ENCODE measurements around the gene ANKRD61.
"Not testable (repeated sequence)": the region's sequence is repeated elsewhere in the genome, so short reads cannot be mapped to it uniquely, and the experiment has no call there.

The ANKRD61 gene

GRCh38 chr7:6030988-6031387, at the start of gene ANKRD61:
Gene ANKRD61 (plus strand): TSS chr7:6031376. CDS start chr7:6031376, 0 bp downstream.
- DNase-seq, result no peak

DNA sequence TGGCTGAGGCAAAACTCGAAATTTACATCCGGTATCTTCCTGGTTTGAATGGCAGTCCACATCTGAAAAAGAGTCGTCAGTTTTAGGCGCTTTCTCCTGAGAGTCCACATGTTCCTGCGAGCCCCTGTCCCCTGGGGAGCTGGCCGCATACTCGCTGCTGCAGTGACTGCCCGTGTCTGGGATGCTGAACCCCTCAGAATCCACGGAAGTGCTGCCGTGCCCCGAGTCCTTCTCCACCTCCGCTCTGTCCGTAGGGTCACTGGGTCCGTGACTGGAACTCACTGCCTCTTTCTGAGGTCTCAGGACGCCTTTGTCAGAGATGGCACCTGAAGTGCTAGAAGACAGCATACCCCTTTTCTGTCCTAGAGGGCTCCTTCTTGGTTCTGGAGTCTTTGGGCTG, 44.1 kb upstream of the ANKRD61 start:
- not testable (repeated sequence) for DNase-seq

- DNase-seq, result no peak
Observed at GRCh38 chr7:5997210-5997808, 33.9 kb upstream of the ANKRD61 start.

GRCh38 chr7:6007386-6007785, 23.8 kb upstream of the ANKRD61 start:
- DNase-seq, result no peak

GRCh38 chr7:6007835-6008590, 23.2 kb upstream of the ANKRD61 start:
- not testable (repeated sequence) for DNase-seq

GRCh38 chr7:6008668-6009611, 22.2 kb upstream of the ANKRD61 start, which contains the start of the genes AIMP2 and PMS2:
Gene AIMP2 (plus strand): TSS chr7:6009272. CDS start chr7:6009364, 92 bp downstream.
Gene PMS2 (minus strand): TSS chr7:6009049. CDS start chr7:6009019, 30 bp downstream.
- peak; percentile 96 for DNase-seq

GRCh38 chr7:6010370-6010769, 20.8 kb upstream of the ANKRD61 start:
- not testable (repeated sequence) for DNase-seq

GRCh38 chr7:6011541-6011940, 19.6 kb upstream of the ANKRD61 start:
- DNase-seq, result no peak

DNA sequence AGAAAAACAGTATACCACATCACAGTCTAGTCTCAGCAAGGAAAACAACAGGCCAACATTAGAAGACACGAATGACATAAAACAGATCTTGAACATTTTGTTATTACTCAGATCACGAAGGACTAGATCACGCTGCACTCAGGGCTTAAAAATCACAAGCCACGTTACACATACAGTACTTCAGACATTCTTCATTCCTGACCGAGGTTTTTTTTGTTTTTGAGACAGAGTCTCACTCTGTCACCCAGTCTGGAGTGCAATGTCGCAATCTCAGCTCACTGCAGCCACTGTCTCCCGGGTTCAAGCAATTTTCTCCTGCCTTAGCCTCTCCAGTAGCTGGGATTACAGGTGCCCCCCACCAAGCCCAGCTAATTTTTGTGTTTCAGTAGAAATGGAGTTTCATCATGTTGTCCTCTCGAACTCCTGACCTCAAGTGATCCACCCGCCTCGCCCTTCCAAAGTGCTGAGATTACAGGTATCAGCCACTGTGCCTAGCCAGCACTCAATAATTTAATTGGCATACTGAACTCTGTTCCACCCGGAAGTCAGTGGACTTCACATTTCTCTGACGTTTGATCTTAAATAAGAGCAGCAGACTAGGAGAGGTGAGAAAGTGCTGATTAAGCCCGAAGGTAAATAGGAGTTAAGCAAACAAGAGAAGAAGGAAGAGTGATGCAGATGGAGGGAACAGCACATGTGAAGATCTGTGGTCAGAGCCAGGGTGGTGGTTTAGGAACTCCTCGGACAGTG, 18.6 kb upstream of the ANKRD61 start:
- no peak for DNase-seq

DNA sequence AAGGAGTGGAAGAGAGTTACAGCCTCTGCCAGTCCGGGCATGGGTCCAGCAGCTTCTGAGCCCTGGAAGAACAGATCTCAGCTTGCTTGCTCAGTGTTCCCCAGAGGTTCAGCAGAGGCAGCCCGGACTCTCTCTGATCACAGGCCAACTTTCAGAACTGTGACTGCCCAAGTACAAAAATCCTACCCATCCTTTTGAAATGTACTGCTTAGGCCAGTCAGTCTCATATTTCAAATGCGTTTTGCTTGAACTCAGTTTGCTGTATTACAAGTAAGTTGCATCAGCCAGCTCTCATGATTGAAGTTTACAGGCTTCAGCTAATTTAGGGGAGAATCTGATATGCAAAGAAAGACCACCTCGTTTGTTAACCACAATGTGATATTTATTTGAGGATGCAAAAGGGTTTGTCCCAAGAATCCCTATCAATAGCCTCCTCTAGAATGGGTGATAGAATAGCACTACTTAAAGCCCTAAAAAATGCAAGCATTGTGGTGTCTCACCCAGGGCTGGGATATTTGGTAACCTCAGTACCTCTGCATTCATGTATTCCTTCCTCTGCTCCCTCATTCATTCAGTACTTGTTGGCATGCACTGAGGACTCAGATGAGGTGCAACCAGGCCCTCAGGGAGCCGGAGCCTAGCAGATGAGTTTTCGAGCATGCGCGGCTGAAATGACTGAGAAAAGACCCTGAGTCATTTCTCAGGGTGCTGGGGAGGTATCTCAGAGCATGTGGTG, 15.1 kb upstream of the ANKRD61 start:
- DNase-seq, result no peak

GRCh38 chr7:6016653-6016966, 14.6 kb upstream of the ANKRD61 start:
- DNase-seq, result no peak

DNA sequence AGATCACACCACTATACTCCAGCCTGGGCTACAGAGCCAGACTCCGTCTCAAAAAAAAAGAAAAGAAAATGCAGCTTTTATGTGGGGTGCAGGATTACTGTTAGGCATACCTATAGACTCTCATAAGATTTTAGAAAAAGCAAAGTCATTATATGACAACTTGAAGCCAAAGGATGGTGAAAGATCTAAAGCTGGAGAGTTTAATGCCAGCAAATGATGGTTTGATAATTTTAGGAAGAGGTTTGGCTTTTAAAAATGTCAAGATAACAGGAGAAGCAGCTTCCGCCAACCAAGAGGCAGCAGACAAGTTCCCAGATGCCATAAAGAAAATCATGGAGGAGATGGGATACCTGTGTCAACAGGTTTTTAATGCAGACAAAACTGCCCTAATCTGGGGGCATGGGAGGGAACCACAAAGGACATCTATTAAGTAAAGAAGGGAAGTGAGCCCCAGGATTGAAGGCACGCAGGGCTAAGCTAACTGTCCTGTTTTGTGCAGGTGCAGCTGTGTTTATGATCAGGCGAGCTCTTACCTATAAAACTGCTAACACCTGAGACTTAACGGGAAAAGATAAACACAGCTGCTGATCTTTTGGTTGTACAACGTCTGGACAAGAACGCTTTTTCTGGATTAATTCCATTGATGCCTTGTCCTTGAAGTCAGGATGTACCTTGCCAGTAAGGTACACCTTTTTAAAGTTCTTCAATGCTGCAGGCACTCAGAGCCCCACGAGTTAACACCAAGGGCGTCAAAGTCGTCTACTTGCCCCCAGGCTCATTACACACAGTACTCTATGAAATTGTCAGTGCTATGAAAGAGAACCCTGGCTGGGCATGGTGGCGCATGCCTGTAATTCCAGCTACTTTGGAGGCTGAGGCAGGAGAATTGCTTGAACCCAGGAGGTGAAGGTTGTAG, 10.5 kb upstream of the ANKRD61 start:
- DNase-seq, result peak; percentile 4

DNA sequence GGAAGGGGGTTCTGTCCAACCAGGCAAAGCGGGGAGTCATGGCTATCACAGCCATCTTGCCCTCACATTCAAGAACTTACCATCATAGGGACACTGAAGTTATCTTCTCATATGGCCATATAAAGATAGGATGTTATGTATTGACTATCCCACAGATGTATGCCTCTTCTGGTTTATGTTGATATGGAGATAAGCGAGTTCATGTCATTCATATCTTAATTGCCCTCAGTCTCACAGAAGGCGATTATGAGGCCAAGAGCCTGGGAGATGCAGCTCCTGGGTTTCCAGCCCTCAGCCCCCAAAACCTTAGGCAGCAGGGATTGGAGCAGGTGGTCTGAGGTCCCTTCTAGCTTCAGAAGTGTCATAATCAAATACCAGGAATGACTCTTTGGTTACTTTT, 8.5 kb upstream of the ANKRD61 start:
- no peak for DNase-seq

GRCh38 chr7:6023974-6024435, 7.2 kb upstream of the ANKRD61 start:
- no peak for DNase-seq

GRCh38 chr7:6026011-6026819, 5.0 kb upstream of the ANKRD61 start:
- no peak for DNase-seq

DNA sequence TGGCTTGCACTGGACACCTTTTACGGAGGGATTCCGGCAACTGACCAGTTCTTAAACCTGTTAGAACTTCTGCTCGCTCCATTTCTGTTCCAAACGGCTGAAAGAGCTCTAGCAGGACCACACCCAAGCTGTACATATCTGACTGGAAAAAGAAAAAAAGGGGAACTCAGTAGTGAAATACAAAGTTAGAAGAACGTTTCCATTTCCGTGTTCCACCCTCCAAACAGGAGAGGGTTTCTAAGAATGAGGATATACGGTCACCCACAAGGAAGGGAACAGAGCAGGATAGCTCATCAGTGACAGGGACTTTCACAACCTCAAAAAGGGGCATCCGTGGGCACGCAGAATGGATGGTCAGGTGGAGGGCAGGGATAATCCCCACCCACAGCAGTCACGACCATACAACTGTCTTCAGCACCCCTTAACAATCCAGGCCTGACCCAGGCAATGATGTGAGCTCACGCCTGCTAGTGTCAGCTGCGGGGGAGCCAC, 4.3 kb upstream of the ANKRD61 start:
- DNase-seq, result no peak

DNA sequence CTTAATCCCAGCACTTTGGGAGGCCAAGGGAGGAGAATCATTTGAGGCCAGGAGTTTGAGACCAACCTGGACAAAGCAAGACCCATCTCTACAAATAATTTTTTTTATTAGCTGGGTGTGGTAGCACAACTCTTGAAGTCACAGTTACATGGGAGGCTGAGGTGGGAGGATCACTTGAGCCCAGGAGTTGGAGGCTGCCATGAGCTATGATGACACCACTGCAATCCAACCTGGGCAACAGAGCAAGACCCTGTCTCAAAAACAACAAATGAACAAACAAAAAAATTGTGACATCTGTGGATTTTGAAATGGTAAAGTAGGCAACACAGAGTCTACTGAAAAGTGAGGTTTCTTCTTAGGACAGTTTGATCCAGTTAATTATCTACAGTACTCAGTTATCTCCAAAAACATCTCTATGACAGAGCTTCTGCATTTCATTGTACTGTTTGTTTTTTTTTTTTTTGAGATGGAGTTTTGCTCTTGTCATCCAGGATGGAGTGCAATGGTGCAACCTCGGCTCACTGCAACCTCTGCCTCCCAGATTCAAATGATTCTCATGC, 3.3 kb upstream of the ANKRD61 start:
- DNase-seq, result no peak

- no peak for DNase-seq
Observed at GRCh38 chr7:6028563-6028962, 2.6 kb upstream of the ANKRD61 start.

DNA sequence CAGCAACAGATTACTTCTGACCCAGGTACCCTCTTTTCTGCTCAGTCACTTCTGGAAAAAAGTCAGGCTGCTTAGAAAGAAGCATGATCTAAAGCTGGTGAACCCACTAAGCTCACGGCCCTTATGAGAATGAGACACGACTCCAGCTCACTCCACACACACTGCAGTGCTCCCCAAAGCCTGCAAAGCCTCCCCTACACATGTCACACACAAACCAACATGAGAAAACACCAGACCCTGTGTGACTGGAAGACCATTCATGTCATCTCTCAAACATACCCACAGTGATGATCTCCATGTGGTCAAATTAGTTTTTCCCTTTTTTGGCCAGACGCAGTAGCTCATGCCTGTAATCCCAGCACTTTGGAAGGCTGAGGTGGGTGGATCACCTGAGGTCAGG, 391 bp downstream of the ANKRD61 start:
- DNase-seq, result no peak
